SK-N-SH treated with all-trans-retinoic acid at 6 μM for 48 hours (cell line): ENCODE data around the gene RABL2A.
"Not testable (repeated sequence)": the region's sequence is repeated elsewhere in the genome, so short reads cannot be mapped to it uniquely, and the experiment has no call there.

Experiments
- ARNTL ChIP-seq: fragments of 450-650 bp; formaldehyde crosslinking; IDR thresholded peaks from 2 replicates; pipeline ENCODE4 v1.5.0; 2020; ENCODE audit warnings: low read depth, mild to moderate bottlenecking, moderate library complexity, borderline replicate concordance
- CSDC2 ChIP-seq: fragments of 250-450 bp; sonication (Bioruptor Pico); IDR thresholded peaks from 2 replicates; pipeline ENCODE4 v1.5.0; 2020; ENCODE audit warnings: mild to moderate bottlenecking, moderate library complexity
- RARB ChIP-seq: fragments of 250-450 bp; sonication (Bioruptor Pico); IDR thresholded peaks from 2 replicates; pipeline ENCODE4 v1.8.0; 2021; ENCODE audit warnings: mild to moderate bottlenecking, moderate library complexity
- ZFP30 ChIP-seq: fragments of 450-650 bp; formaldehyde crosslinking; IDR thresholded peaks from 2 replicates; pipeline ENCODE4 v1.5.0; 2022; ENCODE audit warnings: mild to moderate bottlenecking, moderate library complexity

GRCh38 chr2:113652599-113652998 is 25.5 kb downstream of the RABL2A start:
- TF ChIP-seq ZFP30 (CRISPR knock-in tag); ARNTL; CSDC2; RARB (CRISPR knock-in tag): not testable (repeated sequence)
